ENCODE measurements around the gene GRHPR. TPM values are rescaled to one million over a fixed set of nuclear protein-coding genes. Genes with fewer than 3 reads are reported as not detected.

GRHPR gene
- total RNA-seq, 6 experiments from 2014 or later: 159 to 424 (median 359) TPM

DNA sequence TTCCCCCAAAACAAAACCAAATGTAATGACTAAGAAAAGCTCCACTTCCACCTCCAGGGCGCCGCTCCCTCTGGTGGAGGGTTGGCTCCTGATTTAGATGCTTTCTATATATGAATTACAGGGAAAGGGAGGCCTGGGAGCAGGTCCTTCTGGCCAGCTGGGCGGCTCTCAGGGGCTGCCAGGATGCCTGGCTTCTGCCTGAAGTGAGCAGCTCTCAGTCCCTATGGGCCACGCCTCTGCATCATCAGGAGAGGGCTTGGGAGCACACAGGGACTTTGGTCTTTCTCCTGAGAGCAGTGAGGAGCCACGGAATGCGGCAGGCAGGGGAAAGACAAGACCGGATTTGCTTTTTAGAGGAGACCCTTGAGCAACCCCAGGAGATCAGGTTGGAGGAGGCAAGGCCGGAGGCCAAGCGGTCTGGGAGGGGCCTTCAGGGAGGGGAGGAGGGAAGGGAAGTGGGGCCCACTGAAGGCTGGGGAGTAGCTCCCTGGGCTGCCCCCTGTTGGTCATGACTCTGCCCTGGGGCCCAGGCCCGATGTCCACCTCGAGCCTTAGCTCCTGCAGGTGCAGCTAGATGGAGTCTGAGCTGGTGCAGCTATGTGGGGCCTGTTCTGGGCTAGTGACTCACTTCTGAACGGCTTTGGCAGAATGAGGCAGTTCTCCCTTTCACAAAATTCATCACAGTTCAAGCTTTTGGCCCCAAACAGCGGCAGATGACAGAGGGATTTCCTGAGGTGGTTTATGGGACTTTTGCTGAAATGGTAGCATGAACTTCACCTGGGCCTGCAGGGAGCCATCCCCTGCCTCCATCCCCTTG is 11.3 kb upstream of the GRHPR start:
- Histone ChIP-seq H3K36me3 (no peaks in the 10 kb centered on the region), H3K27me3 (no peaks in the 10 kb centered on the region), H3K4me3 (no peak overlapping the region), H3K27ac (no peak overlapping the region), H3K9me3 (no peaks in the 10 kb centered on the region), H3K4me1 (peaks cover 0 to 14% (median 3%) of the 10 kb centered on the region in 4 donors)
- TF ChIP-seq POLR2A (IDR thresholded peaks at IDR 0.05): no peak
- TF ChIP-seq, protein P1, sequence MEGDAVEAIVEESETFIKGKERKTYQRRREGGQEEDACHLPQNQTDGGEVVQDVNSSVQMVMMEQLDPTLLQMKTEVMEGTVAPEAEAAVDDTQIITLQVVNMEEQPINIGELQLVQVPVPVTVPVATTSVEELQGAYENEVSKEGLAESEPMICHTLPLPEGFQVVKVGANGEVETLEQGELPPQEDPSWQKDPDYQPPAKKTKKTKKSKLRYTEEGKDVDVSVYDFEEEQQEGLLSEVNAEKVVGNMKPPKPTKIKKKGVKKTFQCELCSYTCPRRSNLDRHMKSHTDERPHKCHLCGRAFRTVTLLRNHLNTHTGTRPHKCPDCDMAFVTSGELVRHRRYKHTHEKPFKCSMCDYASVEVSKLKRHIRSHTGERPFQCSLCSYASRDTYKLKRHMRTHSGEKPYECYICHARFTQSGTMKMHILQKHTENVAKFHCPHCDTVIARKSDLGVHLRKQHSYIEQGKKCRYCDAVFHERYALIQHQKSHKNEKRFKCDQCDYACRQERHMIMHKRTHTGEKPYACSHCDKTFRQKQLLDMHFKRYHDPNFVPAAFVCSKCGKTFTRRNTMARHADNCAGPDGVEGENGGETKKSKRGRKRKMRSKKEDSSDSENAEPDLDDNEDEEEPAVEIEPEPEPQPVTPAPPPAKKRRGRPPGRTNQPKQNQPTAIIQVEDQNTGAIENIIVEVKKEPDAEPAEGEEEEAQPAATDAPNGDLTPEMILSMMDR (IDR thresholded peaks at IDR 0.05): peak in 2 of 4 donors; percentile 9 to 16
- no peak for ATAC-seq
- WGBS (ENCODE audit: insufficient coverage, low coverage, low lambda C conversion rate, missing lambda C conversion rate): 91% methylated on average over 4 of the region's 13 CpGs
- intact Hi-C loops (cut with DNase I): no loop called here
- DNase-seq: no peak

DNA sequence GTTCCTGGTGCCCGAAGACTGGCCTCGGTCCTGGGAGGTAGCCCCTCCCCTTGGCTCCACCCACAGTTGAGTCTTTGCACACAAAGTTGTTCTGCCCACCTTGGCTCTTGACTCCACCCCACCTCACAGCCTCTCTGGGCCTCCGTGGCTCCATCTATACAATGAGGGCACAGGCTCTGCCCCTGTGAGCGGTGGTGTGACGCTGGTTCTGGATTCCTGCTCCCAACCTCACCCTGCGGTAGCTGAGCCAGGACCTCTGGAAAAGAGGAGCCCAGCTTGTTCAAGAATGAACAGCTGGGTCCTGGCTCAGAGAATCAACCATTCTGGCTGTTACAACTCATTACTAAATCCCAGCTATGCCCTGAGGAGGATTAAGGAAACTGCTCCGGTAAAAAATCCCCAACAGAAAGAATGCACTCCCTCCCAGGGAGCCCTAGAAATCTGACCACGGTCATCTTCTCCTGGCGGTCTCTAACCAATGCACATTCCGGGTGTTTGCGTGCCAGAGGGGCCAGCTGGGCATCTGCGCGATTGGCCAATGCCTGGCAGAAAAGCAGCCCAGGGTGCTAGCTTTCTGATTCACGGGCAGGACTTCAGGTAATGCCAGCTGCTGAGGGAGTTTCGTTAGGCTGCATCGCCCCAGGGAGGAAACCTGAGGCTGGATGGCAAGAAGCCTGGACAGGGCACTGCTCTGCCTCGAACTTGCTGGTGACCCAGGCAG is 9.9 kb upstream of the GRHPR start:
- Histone ChIP-seq H3K4me1 (peaks cover 0 to 28% (median 10%) of the 10 kb centered on the region in 4 donors), H3K27ac (no peak overlapping the region), H3K4me3 (no peak overlapping the region), H3K9me3 (no peaks in the 10 kb centered on the region), H3K27me3 (no peaks in the 10 kb centered on the region), H3K36me3 (no peaks in the 10 kb centered on the region)
- no peak for DNase-seq
- TF ChIP-seq, protein P1 (IDR thresholded peaks at IDR 0.05): no peak
- TF ChIP-seq POLR2A (IDR thresholded peaks at IDR 0.05): no peak
- intact Hi-C loops (cut with DNase I): no loop called here
- 71% methylated on average over 3 of the region's 17 CpGs for WGBS (ENCODE audit: insufficient coverage, low coverage, low lambda C conversion rate, missing lambda C conversion rate)
- ATAC-seq: peak in 1 of 4 donors; percentile 6

GRCh38 chr9:37413311-37413710 is 9.2 kb upstream of the GRHPR start:
- DNase-seq: no peak
- intact Hi-C loops (cut with DNase I): no loop called here
- Histone ChIP-seq H3K4me3 (no peak overlapping the region), H3K27me3 (no peaks in the 10 kb centered on the region), H3K27ac (no peak overlapping the region), H3K36me3 (no peaks in the 10 kb centered on the region), H3K4me1 (peaks cover 0 to 32% (median 13%) of the 10 kb centered on the region in 4 donors), H3K9me3 (no peaks in the 10 kb centered on the region)
- 87% methylated on average over 4 of the region's 4 CpGs for WGBS (ENCODE audit: insufficient coverage, low coverage, low lambda C conversion rate, missing lambda C conversion rate)
- TF ChIP-seq POLR2A (IDR thresholded peaks at IDR 0.05): no peak
- TF ChIP-seq, protein P1 (IDR thresholded peaks at IDR 0.05): no peak
- no peak for ATAC-seq

DNA sequence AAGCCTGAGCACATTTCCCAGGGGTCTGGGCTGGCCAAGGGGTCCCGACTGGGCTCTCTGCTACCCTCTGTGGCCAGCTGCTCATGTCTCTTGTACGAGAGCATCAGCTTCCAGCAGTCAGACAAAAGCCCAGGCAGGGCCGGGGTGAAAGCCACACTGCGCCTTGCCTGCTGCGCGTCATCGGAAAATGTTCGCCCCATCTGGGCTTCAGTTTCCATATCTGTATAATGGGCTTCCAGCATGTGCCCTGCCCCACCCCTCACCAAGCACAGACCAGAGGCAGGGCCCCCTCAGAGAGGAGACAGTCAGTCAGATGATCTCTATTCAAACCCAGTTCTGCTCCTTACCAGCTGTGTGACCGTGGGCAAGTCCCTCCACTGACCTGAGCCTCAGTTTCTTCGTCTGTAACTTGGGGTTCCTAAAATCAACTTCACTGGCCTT is 8.0 kb upstream of the GRHPR start:
- DNase-seq (no peak), ATAC-seq (no peak)
- WGBS (ENCODE audit: insufficient coverage, low coverage, low lambda C conversion rate, missing lambda C conversion rate): 48% methylated on average over 3 of the region's 10 CpGs
- Histone ChIP-seq H3K9me3 (no peaks in the 10 kb centered on the region), H3K4me1 (peaks cover 0 to 44% (median 19%) of the 10 kb centered on the region in 4 donors), H3K36me3 (no peaks in the 10 kb centered on the region), H3K27me3 (no peaks in the 10 kb centered on the region), H3K4me3 (no peak overlapping the region), H3K27ac (no peak overlapping the region)
- intact Hi-C loops (cut with DNase I): no loop called here
- no peak for TF ChIP-seq POLR2A (IDR thresholded peaks at IDR 0.05)
- TF ChIP-seq, protein P1 (IDR thresholded peaks at IDR 0.05): no peak

Measured in right lobe of liver (tissue), 6 donors.